Measurements from ENCODE around the gene MARCHF3. TPM values are rescaled to one million over a fixed set of nuclear protein-coding genes. Genes with fewer than 3 reads are reported as not detected.

MARCHF3 gene
- total RNA-seq, 4 donors from 2014 or later: 6.2 to 11.9 (median 8.1) TPM

- no peaks in the 10 kb centered on the region for H3K4me1 ChIP-seq
- DNase-seq: no peak
- no peak overlapping the region for H3K4me3 ChIP-seq
- H3K9me3 ChIP-seq: no peaks in the 10 kb centered on the region
- intact Hi-C loops (cut with DNase I; ENCODE audit: low total_unique reads): no loop called here
- no peaks in the 10 kb centered on the region for H3K36me3 ChIP-seq
- no peaks in the 10 kb centered on the region for H3K27me3 ChIP-seq
- H3K27ac ChIP-seq: no peak overlapping the region
- TF ChIP-seq, protein P1, sequence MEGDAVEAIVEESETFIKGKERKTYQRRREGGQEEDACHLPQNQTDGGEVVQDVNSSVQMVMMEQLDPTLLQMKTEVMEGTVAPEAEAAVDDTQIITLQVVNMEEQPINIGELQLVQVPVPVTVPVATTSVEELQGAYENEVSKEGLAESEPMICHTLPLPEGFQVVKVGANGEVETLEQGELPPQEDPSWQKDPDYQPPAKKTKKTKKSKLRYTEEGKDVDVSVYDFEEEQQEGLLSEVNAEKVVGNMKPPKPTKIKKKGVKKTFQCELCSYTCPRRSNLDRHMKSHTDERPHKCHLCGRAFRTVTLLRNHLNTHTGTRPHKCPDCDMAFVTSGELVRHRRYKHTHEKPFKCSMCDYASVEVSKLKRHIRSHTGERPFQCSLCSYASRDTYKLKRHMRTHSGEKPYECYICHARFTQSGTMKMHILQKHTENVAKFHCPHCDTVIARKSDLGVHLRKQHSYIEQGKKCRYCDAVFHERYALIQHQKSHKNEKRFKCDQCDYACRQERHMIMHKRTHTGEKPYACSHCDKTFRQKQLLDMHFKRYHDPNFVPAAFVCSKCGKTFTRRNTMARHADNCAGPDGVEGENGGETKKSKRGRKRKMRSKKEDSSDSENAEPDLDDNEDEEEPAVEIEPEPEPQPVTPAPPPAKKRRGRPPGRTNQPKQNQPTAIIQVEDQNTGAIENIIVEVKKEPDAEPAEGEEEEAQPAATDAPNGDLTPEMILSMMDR (IDR thresholded peaks at IDR 0.05): no peak
- no peak for TF ChIP-seq POLR2A (IDR thresholded peaks at IDR 0.05)
These were observed 45.7 kb downstream of the MARCHF3 start for GRCh38 chr5:126984632-126985031.

DNA sequence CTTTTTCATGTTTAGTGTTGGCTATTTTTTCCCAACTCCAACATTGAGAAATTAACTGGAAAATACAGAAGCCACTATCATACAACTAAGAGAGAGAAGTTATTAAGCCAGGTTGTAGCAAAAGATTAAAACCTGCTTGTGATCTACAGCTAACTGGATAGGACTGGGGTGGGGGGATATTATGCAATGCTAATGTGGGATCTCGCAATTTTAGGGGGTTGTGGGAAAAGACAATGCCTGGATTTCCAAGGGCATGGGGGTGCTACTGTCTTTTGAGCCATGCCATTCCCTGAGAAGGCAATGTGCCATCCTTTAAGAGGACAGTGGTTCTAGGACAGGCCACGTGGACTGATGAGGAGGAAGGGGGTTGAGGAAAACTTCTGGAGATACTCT, 46.5 kb downstream of the MARCHF3 start:
- H3K4me3 ChIP-seq: no peak overlapping the region
- no peaks in the 10 kb centered on the region for H3K27me3 ChIP-seq
- no peak overlapping the region for H3K27ac ChIP-seq
- no peaks in the 10 kb centered on the region for H3K4me1 ChIP-seq
- TF ChIP-seq POLR2A (IDR thresholded peaks at IDR 0.05): no peak
- TF ChIP-seq, protein P1 (IDR thresholded peaks at IDR 0.05): no peak
- H3K36me3 ChIP-seq: no peaks in the 10 kb centered on the region
- no peaks in the 10 kb centered on the region for H3K9me3 ChIP-seq
- no peak for DNase-seq
- intact Hi-C loops (cut with DNase I; ENCODE audit: low total_unique reads): no loop called here

DNA sequence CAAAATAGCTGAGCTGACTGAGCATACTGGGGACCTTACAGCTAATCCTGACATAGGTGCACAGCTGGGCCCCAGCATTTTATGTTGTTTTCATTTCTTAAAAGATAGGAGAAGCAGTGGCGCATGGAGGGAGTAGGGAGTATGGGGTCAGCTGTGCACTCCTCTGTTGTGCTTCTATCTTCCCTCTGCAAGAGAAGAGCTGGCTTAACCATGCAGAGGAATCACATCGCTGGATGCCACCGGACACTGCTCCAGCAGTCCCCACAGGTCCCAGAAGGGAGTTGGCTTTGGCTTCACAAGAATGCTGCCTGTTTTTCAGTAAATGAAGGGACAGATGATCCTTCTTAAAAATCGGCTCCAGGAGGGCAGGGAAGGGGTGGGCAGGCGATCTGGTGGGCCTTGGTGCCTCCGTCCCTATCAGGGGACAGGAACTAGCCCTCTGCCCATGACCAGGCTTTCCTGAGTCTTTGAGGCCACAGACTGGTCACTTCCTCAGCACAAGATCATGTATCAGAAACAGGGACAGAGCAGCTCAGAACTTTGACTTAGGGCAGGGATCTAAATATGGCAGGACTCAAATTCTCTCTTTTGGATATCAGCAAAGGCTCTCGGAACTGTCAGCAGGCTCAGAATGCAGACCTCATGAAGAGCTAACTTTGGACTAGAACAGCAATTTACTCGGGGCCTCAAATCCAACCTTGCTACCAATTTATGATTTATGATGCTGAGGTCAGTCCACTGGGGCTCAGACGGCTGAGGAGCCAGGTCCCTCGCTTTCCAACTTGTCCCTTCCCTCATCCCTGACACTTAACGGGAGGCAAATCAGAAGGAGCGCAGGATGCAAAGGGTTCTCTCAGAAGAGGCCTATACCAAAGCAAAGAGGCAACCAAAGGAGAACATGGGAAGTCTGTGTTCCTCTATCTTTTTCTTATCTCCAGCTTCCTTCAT, 47.2 kb downstream of the MARCHF3 start:
- Histone ChIP-seq H3K4me3 (no peak overlapping the region), H3K9me3 (no peaks in the 10 kb centered on the region), H3K27me3 (no peaks in the 10 kb centered on the region), H3K36me3 (no peaks in the 10 kb centered on the region), H3K27ac (no peak overlapping the region), H3K4me1 (no peaks in the 10 kb centered on the region)
- DNase-seq: no peak
- intact Hi-C loops (cut with DNase I; ENCODE audit: low total_unique reads): no loop called here
- TF ChIP-seq POLR2A (IDR thresholded peaks at IDR 0.05): no peak
- TF ChIP-seq, protein P1 (IDR thresholded peaks at IDR 0.05): no peak

- TF ChIP-seq, protein P1 (IDR thresholded peaks at IDR 0.05): no peak
- TF ChIP-seq POLR2A (IDR thresholded peaks at IDR 0.05): no peak
- Histone ChIP-seq H3K27me3 (no peaks in the 10 kb centered on the region), H3K4me1 (no peaks in the 10 kb centered on the region), H3K9me3 (no peaks in the 10 kb centered on the region), H3K4me3 (no peak overlapping the region), H3K27ac (no peak overlapping the region), H3K36me3 (no peaks in the 10 kb centered on the region)
- no peak for DNase-seq
- intact Hi-C loops (cut with DNase I; ENCODE audit: low total_unique reads): no loop called here
These were observed 48.2 kb downstream of the MARCHF3 start for GRCh38 chr5:126982202-126982601.

GRCh38 chr5:126981701-126982100, 48.7 kb downstream of the MARCHF3 start:
- H3K36me3 ChIP-seq: no peaks in the 10 kb centered on the region
- intact Hi-C loops (cut with DNase I; ENCODE audit: low total_unique reads): no loop called here
- no peaks in the 10 kb centered on the region for H3K9me3 ChIP-seq
- DNase-seq: no peak
- H3K4me1 ChIP-seq: no peaks in the 10 kb centered on the region
- no peak for TF ChIP-seq POLR2A (IDR thresholded peaks at IDR 0.05)
- TF ChIP-seq, protein P1 (IDR thresholded peaks at IDR 0.05): no peak
- H3K4me3 ChIP-seq: no peak overlapping the region
- no peaks in the 10 kb centered on the region for H3K27me3 ChIP-seq
- H3K27ac ChIP-seq: no peak overlapping the region
